ENCODE data around the gene CPN2.

CPN2 gene

GRCh38 chr3:194315965-194316361 is 35.2 kb downstream of the CPN2 start:
- no peak overlapping the region for H3K4me3 ChIP-seq (ENCODE audit: low read depth, low read length)
- no peak for DNase-seq (ENCODE audit: low read depth)
- TF ChIP-seq CTCF (IDR thresholded peaks at IDR 0.05; ENCODE audit: low read depth, low read length, missing control alignments) = no peak

GRCh38 chr3:194315088-194315964 is 35.8 kb downstream of the CPN2 start:
- DNase-seq (ENCODE audit: low read depth) = no peak
- peak overlapping the region; percentile 44 for H3K4me3 ChIP-seq (ENCODE audit: low read depth, low read length)
- peak; percentile 83 for TF ChIP-seq CTCF (IDR thresholded peaks at IDR 0.05; ENCODE audit: low read depth, low read length, missing control alignments)

GRCh38 chr3:194314388-194315068 is 36.6 kb downstream of the CPN2 start:
- no peak for DNase-seq (ENCODE audit: low read depth)
- TF ChIP-seq CTCF (IDR thresholded peaks at IDR 0.05; ENCODE audit: low read depth, low read length, missing control alignments) = no peak
- H3K4me3 ChIP-seq (ENCODE audit: low read depth, low read length) = 0 out of 2 replicates have a peak overlapping the region, but pooled peaks have one; percentile 44

GRCh38 chr3:194313560-194314387 is 37.4 kb downstream of the CPN2 start:
- DNase-seq (ENCODE audit: low read depth) = no peak
- TF ChIP-seq CTCF (IDR thresholded peaks at IDR 0.05; ENCODE audit: low read depth, low read length, missing control alignments) = peak; percentile 41
- no peak overlapping the region for H3K4me3 ChIP-seq (ENCODE audit: low read depth, low read length)

- DNase-seq (ENCODE audit: low read depth) = no peak
- no peak overlapping the region for H3K4me3 ChIP-seq (ENCODE audit: low read depth, low read length)
- no peak for TF ChIP-seq CTCF (IDR thresholded peaks at IDR 0.05; ENCODE audit: low read depth, low read length, missing control alignments)
Measured at GRCh38 chr3:194312743-194313281, 38.3 kb downstream of the CPN2 start.

- DNase-seq (ENCODE audit: low read depth) = no peak
- no peak for TF ChIP-seq CTCF (IDR thresholded peaks at IDR 0.05; ENCODE audit: low read depth, low read length, missing control alignments)
Measured at GRCh38 chr3:194312186-194312742, 38.9 kb downstream of the CPN2 start.

More at GRCh38 chr3:194312186-194312742, 38.9 kb downstream of the CPN2 start:
- H3K4me3 ChIP-seq (ENCODE audit: low read depth, low read length) = no peak overlapping the region

Measured in GM12864 (cell line).